ENCODE measurements around the gene XPO4.

XPO4 gene

DNA sequence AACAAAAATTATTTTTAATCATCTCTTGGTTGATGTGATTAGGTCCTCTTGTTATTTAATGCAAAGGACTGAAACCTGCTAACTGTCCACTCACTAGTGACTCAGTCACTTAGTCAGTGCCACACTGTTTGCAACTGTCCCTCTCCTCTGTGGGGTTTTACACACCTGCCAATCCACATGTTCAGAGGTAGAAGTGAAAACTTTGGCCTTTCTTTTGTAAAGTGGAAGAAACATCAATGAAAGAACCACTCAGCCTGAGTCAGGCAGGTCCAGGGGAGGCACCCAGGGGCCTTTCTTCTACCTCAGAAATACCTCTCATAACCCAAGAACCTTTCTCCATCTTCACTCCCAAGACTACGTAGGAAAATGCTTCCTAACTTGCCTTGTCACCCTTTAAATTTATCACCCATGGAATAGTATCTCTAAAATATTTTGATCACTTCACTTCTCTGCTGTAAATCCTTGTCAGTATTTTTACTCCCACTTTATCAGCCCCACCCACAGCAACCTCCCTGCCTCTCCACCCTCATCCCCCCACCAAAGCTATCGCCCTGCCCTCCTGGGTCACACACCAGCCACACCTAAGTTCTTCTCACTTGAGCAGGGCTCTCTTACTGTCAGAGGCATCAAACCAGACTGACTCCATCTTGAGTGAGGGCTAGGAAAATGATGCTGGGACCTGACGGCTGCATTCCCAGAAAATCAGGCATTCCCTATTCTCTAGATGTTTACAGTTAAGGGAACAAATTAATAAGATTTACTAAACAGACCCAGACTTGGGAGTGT, 99.2 kb downstream of the XPO4 start:
- Histone ChIP-seq H3K27ac (ENCODE audit: low read length) (no peak overlapping the region), H3K4me1 (ENCODE audit: low read length) (peaks cover under 1% of the 10 kb centered on the region), H3K9me3 (ENCODE audit: insufficient read depth, low read length) (no peaks in the 10 kb centered on the region), H3K9ac (ENCODE audit: low read length) (no peak overlapping the region), H4K20me1 (ENCODE audit: insufficient read depth, low read length) (peaks cover 4% of the 10 kb centered on the region; the same call in 1 of the 2 replicates), H3K4me2 (ENCODE audit: low read length) (no peak overlapping the region), H3K36me3 (replicated peaks; ENCODE audit: low read depth, low read length) (peaks cover 38% of the 10 kb centered on the region), H3K27me3 (ENCODE audit: low read depth, low read length) (no peaks in the 10 kb centered on the region), H3K79me2 (ENCODE audit: low read length) (peaks cover 7% of the 10 kb centered on the region; the same call in 1 of the 2 replicates), H2AFZ (ENCODE audit: low read depth, low read length) (no peak overlapping the region), H3K4me3 (ENCODE audit: low read length) (no peak overlapping the region)
- no peak for TF ChIP-seq EZH2phosphoT487 (IDR thresholded peaks at IDR 0.05; ENCODE audit: low read depth)
- TF ChIP-seq, protein P1, sequence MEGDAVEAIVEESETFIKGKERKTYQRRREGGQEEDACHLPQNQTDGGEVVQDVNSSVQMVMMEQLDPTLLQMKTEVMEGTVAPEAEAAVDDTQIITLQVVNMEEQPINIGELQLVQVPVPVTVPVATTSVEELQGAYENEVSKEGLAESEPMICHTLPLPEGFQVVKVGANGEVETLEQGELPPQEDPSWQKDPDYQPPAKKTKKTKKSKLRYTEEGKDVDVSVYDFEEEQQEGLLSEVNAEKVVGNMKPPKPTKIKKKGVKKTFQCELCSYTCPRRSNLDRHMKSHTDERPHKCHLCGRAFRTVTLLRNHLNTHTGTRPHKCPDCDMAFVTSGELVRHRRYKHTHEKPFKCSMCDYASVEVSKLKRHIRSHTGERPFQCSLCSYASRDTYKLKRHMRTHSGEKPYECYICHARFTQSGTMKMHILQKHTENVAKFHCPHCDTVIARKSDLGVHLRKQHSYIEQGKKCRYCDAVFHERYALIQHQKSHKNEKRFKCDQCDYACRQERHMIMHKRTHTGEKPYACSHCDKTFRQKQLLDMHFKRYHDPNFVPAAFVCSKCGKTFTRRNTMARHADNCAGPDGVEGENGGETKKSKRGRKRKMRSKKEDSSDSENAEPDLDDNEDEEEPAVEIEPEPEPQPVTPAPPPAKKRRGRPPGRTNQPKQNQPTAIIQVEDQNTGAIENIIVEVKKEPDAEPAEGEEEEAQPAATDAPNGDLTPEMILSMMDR (IDR thresholded peaks at IDR 0.05; ENCODE audit: low read depth, low read length) = no peak

DNA sequence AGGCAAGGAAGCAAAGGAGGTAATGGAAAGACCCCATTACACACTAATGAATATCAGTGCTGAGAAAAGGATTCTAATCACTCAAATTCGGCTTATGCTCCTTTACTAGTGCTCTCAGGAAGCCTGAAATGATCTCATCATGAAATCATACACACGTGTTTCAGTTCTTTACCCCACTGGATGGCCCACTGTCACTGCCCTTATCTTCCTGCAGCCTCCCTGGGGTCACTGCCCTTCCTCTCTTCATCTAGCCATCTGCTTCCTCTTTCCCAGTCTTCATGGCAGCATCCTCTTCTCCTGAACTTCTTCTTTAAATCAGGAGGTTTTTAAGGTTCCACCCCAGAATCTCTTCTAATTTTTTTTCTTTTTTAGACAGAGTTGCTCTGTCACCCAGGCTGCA, 100.8 kb downstream of the XPO4 start:
- Histone ChIP-seq H2AFZ (ENCODE audit: low read depth, low read length) (no peak overlapping the region), H4K20me1 (ENCODE audit: insufficient read depth, low read length) (peaks cover 4% of the 10 kb centered on the region; the same call in 1 of the 2 replicates), H3K4me3 (ENCODE audit: low read length) (no peak overlapping the region), H3K27me3 (ENCODE audit: low read depth, low read length) (no peaks in the 10 kb centered on the region), H3K79me2 (ENCODE audit: low read length) (peaks cover 7% of the 10 kb centered on the region; the same call in 1 of the 2 replicates), H3K9me3 (ENCODE audit: insufficient read depth, low read length) (no peaks in the 10 kb centered on the region), H3K36me3 (replicated peaks; ENCODE audit: low read depth, low read length) (peaks cover 29% of the 10 kb centered on the region), H3K9ac (ENCODE audit: low read length) (no peak overlapping the region), H3K4me2 (ENCODE audit: low read length) (no peak overlapping the region), H3K27ac (ENCODE audit: low read length) (no peak overlapping the region), H3K4me1 (ENCODE audit: low read length) (peaks cover 9% of the 10 kb centered on the region)
- TF ChIP-seq EZH2phosphoT487 (IDR thresholded peaks at IDR 0.05; ENCODE audit: low read depth) = no peak
- TF ChIP-seq, protein P1 (IDR thresholded peaks at IDR 0.05; ENCODE audit: low read depth, low read length) = no peak

DNA sequence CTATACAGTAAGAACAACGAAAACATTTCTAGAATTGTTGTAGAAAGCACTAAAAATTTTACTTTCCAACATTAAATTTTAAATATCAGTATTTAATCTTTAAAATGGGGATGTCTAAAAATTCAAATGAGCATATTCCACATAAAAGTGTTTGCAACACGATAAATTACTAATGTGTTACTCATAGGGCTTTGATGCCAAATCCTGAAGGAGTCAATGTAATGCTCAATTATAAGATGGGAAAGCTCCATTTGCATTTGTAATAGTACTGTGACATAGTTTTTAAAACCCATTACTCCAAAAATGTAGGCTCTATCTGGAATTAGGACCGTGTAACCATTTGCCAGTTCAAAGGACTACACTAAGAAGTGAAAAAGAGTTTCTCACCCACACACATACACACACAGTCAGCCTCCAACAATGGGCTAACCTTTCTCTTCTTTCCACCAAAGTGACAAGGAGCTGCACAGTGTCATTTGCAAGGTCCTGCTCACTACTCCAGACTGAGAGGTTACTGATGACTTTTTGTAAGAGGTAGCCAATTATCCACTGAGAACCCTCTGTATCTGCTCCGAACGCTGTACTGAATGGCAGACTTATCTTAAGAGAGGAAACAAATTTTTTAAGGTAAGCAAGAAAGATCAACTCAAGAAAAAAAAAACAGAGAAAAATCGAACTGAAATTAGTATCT, 102.7 kb downstream of the XPO4 start:
- no peak overlapping the region for H3K27ac ChIP-seq (ENCODE audit: low read length)
- peaks cover 9% of the 10 kb centered on the region for H3K4me1 ChIP-seq (ENCODE audit: low read length)
- H3K9ac ChIP-seq (ENCODE audit: low read length) = no peak overlapping the region
- no peak overlapping the region for H3K4me3 ChIP-seq (ENCODE audit: low read length)
- no peak overlapping the region for H2AFZ ChIP-seq (ENCODE audit: low read depth, low read length)
- no peak overlapping the region for H3K4me2 ChIP-seq (ENCODE audit: low read length)
- H4K20me1 ChIP-seq (ENCODE audit: insufficient read depth, low read length) = peaks cover 4% of the 10 kb centered on the region; the same call in 1 of the 2 replicates
- H3K79me2 ChIP-seq (ENCODE audit: low read length) = peaks cover 7% of the 10 kb centered on the region; the same call in 1 of the 2 replicates
- no peak for TF ChIP-seq EZH2phosphoT487 (IDR thresholded peaks at IDR 0.05; ENCODE audit: low read depth)
- TF ChIP-seq, protein P1 (IDR thresholded peaks at IDR 0.05; ENCODE audit: low read depth, low read length) = no peak
- no peaks in the 10 kb centered on the region for H3K9me3 ChIP-seq (ENCODE audit: insufficient read depth, low read length)
- H3K27me3 ChIP-seq (ENCODE audit: low read depth, low read length) = no peaks in the 10 kb centered on the region
- H3K36me3 ChIP-seq (replicated peaks; ENCODE audit: low read depth, low read length) = peaks cover 36% of the 10 kb centered on the region

DNA sequence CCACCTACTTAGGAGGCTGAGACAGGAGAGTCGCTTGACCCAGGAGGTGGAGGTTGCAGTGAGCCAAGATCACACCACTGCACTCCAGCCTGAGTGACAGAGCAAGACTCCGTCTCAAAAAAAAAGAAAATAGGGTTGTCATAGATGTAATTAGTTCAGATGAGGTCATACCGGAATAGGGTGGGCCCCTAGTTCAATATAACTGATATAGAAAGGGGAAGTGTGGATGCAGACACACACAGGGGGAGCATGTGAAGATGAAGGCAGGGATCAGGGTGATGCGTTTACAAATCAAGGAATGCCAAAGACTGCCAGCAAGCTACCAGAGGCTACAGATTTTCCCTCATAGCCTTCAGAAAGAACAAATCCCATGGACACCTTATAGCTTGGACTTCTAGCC, 104.5 kb downstream of the XPO4 start:
- Histone ChIP-seq H4K20me1 (ENCODE audit: insufficient read depth, low read length) (peaks cover 4% of the 10 kb centered on the region; the same call in 1 of the 2 replicates), H3K27ac (ENCODE audit: low read length) (no peak overlapping the region), H3K79me2 (ENCODE audit: low read length) (0 out of 2 replicates have a peak, but pooled peaks cover under 1% of the 10 kb centered on the region), H3K4me1 (ENCODE audit: low read length) (peaks cover 9% of the 10 kb centered on the region), H3K9me3 (ENCODE audit: insufficient read depth, low read length) (no peaks in the 10 kb centered on the region), H3K9ac (ENCODE audit: low read length) (no peak overlapping the region), H3K36me3 (replicated peaks; ENCODE audit: low read depth, low read length) (peaks cover 40% of the 10 kb centered on the region), H3K27me3 (ENCODE audit: low read depth, low read length) (no peaks in the 10 kb centered on the region), H2AFZ (ENCODE audit: low read depth, low read length) (no peak overlapping the region), H3K4me2 (ENCODE audit: low read length) (no peak overlapping the region), H3K4me3 (ENCODE audit: low read length) (no peak overlapping the region)
- TF ChIP-seq, protein P1 (IDR thresholded peaks at IDR 0.05; ENCODE audit: low read depth, low read length) = no peak
- no peak for TF ChIP-seq EZH2phosphoT487 (IDR thresholded peaks at IDR 0.05; ENCODE audit: low read depth)

All from OCI-LY3 (cell line).